LNCaP clone FGC (cell line): Measurements from ENCODE around the gene PPP1R3E.

Experiments
- DNase-seq: peaks from one replicate; pipeline ENCODE4 v3.0.0-alpha.2; 2011; ENCODE audit warnings: low read depth
- H3K4me3 ChIP-seq: 2 replicates; pipeline ENCODE4 v1.5.1; 2011; ENCODE audit warnings: mild to moderate bottlenecking, low read depth, low read length, control low read depth
- CTCF ChIP-seq: IDR thresholded peaks from 2 replicates; pipeline ENCODE4 v1.5.1; 2012; ENCODE audit warnings: mild to moderate bottlenecking; ENCODE audit not compliant: control insufficient read depth, insufficient read depth; ENCODE audit errors: extremely low read depth

The PPP1R3E gene

GRCh38 chr14:23302290-23303225 is at the start of gene PPP1R3E:
Gene PPP1R3E, minus strand, starts transcription at chr14:23302859. Its CDS starts 283 bp downstream, at chr14:23302576.
- H3K4me3 ChIP-seq: peak within 1 kb of the TSS; percentile 58
- no peak for DNase-seq
- no peak for TF ChIP-seq CTCF

- peak overlapping the region; percentile 71 for H3K4me3 ChIP-seq
- TF ChIP-seq CTCF: peak; percentile 13; the same call in 1 of the 2 replicates
- no peak for DNase-seq
Observed at GRCh38 chr14:23351681-23352505, 49.2 kb upstream of the PPP1R3E start.

- no peak for DNase-seq
- H3K4me3 ChIP-seq: no peak overlapping the region
- no peak for TF ChIP-seq CTCF
Observed at GRCh38 chr14:23349156-23349845, 46.6 kb upstream of the PPP1R3E start.

- H3K4me3 ChIP-seq: no peak overlapping the region
- no peak for DNase-seq
- TF ChIP-seq CTCF: no peak
Observed at GRCh38 chr14:23348297-23348655, 45.6 kb upstream of the PPP1R3E start.

GRCh38 chr14:23347406-23348296 is 45.0 kb upstream of the PPP1R3E start:
- TF ChIP-seq CTCF: no peak
- H3K4me3 ChIP-seq: no peak overlapping the region
- DNase-seq: no peak
